GM19240 (cell line): ENCODE measurements around the gene NDUFAB1.
"Not testable (repeated sequence)": the region's sequence is repeated elsewhere in the genome, so short reads cannot be mapped to it uniquely, and the experiment has no call there.

Experiments used
- DNase-seq: peaks from one replicate; pipeline ENCODE4 v3.0.0; 2011; ENCODE audit warnings: low spot score; ENCODE audit not compliant: insufficient read length

The NDUFAB1 gene

DNA sequence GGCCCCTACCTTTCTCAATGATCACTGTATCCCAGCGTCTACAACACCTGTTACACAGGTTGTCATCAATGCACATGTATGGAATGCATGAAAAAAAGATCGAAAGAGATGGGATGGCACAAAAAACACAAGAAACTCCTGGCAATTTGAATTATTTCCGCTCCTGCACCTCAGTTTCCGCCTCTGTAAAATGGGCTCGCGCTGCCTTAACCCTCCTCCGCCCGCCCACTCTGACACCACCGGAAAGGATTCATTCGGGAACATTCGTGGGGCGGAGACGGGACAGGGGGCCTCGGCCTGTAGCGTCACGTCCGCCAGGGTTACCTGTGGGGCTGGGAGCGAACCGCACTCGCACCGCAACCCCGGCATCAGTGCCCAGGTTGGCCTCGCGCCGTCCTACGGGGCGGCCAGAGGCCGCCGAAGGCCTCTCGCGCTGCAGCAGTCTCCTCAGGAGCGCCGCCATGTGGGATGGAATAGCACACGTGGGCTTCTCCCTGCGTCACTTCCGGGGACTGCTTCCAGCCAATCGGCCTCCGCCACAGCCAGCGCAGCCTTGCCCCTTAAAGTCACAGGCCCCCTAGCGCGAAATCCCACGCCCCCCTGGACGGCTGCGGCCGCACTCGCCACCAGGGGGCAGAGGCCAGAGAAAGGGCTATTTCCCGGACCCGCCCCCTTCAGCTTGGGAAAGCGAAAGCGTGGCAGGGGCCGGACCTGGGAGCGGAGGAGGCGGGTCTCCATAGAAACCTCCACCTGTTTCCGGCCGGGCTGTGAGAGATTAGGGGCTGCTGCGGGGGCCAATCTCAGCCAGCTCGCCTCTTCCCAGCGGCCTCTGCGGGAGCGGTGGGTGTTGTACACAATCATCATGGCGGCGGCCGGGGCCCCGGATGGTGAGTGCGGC, 39.0 kb downstream of the NDUFAB1 start, which contains the start of the genes EARS2 and UBFD1:
EARS2 (minus strand) TSS at position 470 of the 898 bp plus-strand sequence; CDS start at position 463, 7 bp downstream.
UBFD1 (plus strand) TSS at position 847 of the 898 bp plus-strand sequence; CDS start at position 863, 16 bp downstream.
- DNase-seq, result peak; percentile 83

DNA sequence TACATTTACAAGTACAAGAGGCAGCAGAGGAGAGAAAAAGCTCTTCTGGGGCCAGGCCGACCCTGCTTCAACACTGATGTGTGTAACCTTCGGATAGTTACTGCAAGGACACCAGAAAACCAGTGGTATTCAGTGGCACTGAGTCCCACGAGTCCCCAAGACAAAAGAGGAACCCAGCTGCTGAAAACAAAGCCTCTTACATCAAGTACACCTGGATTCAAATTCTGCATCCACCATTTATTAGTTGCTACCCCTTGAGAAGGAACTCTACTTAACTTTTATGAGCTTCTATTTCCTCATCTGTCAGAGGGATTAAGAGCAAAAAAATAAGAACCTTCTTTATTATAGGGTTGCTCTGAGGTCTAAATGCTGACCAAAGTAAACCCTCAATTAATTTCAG, 41.6 kb downstream of the NDUFAB1 start:
- DNase-seq, result no peak

DNA sequence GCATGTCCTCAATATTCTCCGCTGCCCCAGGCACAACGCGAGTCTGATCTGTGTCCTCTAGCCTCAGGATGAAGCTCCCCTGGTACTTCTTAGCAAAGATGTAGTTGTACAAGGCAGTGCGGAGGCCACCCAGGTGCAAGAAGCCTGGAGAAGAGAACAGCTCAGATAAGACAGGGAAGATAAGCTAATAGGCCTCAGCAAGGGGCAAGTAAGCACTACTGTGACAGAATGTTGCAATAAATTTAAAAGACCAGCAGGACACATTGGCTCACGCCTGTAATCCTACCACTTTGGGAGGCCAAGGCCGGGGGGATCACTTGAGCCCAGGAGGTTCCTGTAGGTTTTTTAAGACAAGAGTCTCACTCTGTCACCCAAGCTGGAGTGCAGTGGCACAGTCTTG, 44.0 kb downstream of the NDUFAB1 start:
- DNase-seq, result no peak

DNA sequence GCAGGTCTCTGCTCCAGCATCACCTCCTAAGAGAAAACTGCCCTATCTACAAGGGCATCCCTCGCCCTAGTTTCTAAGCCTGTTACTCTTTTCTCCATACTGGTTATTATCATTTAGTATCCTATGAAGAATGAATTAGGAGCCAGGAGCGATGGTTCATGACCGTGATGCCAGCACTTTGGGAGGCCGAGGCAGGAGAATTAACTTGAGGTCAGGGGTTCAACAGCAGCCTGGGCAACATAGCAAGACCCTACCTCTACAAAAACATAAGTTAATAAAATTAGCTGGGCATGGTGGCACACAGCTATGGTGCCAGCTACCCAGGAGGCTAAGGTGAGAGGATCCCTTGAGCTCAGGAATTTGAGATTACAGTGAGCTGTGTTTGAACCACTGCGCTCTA, 46.2 kb downstream of the NDUFAB1 start:
- DNase-seq, result no peak

DNA sequence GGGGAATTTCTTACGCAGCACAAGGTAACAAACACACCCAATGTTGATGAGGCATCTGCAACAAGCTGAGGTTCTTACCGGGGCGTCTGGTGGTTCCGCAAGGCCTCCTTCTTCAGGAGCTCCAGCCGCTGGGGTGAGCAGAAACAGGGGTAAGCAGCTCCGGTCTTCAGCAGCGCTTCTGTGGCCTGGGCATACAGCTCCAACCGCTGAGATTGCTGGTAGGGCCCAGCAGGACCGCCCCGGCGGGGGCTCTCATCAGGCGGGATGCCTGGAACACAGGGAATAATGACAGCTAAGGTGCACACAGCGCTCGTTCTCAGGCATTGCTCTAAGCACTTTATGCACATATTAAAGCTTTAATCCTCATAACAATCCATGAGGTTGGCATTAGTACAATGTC, 51.7 kb downstream of the NDUFAB1 start:
- no peak for DNase-seq

DNA sequence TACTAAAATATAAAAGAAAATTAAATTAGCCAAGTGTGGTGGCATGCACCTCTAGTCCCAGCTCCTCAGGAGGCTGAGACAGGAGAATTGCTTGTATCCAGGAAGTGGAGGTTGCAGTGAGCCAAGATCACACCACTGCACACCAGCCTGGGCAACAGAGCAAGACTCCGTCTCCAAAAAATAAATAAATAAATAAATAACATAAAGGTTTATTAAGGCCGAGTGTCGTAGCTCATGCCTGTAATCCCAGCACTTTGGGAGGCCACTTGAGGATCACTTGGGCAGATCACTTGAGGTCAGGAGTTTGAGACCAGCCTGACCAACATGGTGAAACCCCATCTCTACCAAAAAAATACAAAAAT, 55.3 kb downstream of the NDUFAB1 start:
- DNase-seq, result not testable (repeated sequence)

DNA sequence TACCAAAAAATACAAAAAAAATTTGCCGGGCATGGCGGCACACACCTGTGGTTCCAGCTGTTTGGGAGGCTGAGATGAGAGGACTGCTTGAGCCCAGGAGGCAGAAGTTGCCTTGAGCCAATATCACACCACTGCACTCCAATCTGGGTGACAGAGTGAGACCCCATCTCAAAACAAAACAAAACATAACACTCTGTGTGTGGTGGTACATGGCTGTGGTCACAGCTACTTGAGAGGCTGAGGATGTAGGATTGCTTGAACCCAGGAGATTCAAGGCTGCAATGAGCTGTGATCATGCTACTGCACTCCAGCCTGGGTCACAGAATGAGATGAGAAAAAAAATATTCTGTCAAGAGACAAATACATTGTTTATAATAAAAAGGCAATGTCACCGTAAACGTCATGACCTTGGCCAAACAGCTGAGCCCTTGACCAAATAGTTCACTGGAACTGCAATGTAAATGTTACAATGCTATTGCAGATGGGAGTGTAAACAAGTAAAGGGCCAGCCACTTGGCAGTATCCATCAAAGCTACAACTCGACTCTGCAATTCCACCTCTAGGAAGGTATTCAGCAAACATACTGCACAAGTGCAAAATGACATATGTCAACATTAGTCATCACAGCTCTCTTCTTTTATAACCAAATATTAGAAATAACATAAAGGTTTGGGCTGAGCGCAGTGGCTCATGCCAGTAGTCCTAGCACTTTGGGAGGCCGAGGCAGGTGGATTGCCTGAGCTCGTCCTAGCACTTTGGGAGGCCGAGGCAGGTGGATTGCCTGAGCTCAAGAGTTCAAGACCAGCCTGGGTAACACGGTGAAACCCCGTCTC, 55.9 kb downstream of the NDUFAB1 start:
- no peak for DNase-seq

DNA sequence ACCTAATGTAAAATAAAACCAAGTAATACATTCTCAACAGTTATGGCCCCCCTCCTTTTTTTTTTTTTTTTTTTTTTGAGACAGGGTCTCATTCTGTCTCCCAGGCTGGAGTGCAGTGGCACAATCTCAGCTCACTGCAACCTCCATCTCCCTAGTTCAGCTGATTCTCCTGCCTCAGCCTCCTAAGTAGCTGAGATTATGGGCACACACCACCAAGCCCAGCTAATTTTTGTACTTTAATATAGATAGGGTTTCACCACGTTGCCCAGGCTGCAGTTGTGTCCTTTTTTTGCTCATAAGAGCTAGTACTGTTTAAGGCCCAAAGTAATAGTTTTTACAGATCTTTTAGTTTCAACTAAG, 57.2 kb downstream of the NDUFAB1 start:
- DNase-seq, result no peak

DNA sequence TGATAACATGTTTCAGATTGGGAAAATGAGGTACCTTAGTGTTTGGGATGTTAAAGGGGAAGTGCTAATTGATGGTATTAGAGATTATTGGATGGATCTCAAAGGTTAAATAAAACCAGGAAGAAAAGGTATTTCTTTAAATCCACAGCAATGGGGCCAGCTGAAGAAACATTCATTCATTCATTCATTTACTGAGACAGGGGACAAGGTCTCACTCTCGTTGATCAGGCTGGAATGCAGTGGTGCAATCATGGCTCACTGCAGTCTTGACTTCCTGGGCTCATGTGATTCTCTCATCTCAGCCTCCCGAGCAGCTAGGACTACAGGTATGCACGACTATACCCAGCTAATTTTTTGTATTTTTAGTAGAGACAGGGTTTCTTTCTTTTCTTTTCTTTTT, 58.7 kb downstream of the NDUFAB1 start:
- DNase-seq, result no peak

DNA sequence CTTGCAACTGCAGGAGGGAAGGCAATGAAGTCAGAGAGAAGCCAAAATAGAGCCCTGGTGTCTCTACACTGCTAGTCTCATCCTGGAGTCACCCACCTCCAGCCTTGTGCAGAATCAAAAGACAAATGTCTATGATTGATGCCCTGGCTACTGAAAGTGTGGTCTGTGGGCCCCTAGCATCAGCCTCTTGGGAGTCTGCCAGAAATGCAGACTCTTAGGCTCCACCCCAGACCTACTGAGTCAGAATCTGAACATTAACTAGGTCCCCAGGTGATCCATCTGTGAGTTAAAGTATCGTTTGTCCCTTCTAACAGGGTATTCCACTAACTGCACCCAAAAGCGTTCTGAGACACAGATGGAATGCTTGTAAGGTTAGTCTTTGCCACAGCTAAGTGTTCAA, 60.2 kb downstream of the NDUFAB1 start:
- DNase-seq, result no peak

DNA sequence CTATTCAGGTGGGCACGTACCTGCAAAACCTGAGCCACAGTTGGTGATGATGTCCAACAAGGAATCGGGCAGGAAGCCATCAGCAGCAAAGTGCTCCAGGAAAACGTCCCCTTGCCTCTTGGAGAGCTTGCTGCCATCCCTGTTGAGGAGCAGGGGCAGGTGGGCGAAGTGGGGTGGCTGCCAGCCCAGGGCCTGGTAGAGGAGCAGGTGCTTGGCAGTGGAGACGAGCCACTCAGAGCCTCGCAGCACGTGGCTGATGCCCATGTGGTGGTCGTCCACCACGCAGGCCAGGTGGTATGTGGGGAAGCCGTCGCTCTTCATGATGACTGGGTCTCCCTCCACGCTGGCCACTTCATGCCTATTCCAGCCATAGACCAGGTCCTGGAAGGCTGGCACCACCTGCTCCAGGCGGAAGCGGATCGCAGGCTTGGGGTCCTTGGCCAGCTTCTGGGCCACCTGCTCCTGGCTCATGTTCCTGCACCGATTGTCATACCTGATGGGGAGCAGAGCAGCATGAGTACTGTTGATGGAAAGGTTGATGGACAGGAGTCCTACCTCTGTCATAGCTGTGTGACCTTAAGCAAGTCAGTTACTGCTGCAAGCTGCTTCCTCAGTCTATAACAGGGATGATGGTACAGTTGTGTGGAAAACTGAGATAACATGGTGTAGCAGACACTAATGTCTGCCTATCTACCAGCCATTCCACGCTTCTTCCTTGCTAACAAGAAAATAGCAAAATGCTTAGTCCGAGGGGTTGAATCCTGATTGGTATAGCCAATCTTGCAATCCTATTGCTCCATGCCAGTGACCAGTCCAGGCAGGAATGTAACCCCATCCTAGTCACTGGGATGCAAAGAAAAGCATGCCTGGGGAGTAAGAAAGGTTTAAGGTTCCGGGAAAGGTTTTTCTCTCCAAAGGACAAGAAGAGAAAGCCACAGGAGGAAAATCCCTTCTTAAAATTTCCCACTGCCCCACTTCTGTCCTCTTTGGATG, 61.0 kb downstream of the NDUFAB1 start:
- DNase-seq, result no peak

DNA sequence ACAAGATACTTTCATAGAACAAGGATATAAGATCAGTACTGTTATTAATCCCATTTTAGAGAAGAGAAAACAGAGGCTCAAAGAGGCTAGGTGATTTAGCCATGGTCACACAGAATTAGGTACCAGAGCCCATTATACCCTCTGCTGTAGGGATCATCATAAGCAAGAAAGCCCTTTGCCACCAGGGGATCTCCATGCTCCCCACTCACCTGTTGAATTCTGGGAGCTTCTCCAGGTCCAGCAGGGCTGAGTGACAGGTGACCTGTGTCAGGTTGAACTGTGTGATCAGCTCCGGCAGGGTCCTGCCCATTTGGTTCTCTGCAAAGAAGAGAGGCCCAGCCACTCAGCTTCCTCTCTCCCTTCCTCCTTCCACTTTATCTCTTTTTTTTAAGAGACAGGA, 63.7 kb downstream of the NDUFAB1 start:
- no peak for DNase-seq
